HG03039 (cell line): Measurements from ENCODE around the gene AGRP.

ENCODE experiments used
- ATAC-seq: cut with Tn5 transposase; IDR thresholded peaks from one replicate; pipeline ENCODE4 v1.9.1; 2021; ENCODE audit warnings: mild to moderate bottlenecking, moderate library complexity; ENCODE audit not compliant: unreplicated experiment

Gene AGRP

GRCh38 chr16:67463691-67464090 is 19.7 kb downstream of the AGRP start:
- no peak for ATAC-seq

GRCh38 chr16:67463059-67463458 is 20.3 kb downstream of the AGRP start:
- ATAC-seq: no peak

- no peak for ATAC-seq
These were observed 21.1 kb downstream of the AGRP start for GRCh38 chr16:67462279-67462655.

- ATAC-seq: no peak
These were observed 21.6 kb downstream of the AGRP start for GRCh38 chr16:67461600-67462278.

DNA sequence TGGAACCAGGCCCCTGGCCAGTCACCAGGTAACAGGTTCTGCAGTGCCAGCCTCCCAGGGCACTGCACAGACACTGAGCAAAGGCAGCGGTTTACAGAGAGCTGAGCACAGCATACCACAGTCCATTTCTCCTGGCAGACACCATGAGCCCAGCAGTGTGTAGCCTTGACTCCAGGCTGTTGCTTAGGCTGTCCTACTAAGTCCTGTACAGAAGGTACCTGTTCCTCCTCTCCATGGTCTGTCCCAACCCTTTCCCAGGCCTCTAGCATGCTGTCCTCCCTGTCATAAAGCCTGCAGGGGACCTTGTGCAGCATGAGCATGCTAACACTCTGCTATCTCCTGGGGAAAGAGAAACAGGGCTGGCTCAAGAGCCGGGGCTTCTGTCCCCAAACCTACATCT is 22.4 kb downstream of the AGRP start:
- ATAC-seq: no peak

GRCh38 chr16:67460168-67460567 is 23.2 kb downstream of the AGRP start:
- no peak for ATAC-seq

DNA sequence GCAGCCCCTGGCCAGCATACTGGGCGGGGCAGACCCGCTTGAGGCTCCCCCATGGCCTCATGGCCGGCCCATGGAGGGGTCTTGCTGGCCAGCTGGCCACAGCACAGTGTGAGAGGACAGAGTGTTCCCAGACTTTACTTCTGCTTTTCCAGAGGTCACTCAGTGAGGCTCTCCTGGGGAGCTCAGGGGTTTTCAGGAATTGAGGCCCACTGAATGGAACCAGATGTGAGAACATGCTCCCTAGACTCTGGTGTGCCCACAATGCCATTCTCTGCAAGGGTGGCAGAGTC is 23.5 kb downstream of the AGRP start:
- ATAC-seq: no peak

DNA sequence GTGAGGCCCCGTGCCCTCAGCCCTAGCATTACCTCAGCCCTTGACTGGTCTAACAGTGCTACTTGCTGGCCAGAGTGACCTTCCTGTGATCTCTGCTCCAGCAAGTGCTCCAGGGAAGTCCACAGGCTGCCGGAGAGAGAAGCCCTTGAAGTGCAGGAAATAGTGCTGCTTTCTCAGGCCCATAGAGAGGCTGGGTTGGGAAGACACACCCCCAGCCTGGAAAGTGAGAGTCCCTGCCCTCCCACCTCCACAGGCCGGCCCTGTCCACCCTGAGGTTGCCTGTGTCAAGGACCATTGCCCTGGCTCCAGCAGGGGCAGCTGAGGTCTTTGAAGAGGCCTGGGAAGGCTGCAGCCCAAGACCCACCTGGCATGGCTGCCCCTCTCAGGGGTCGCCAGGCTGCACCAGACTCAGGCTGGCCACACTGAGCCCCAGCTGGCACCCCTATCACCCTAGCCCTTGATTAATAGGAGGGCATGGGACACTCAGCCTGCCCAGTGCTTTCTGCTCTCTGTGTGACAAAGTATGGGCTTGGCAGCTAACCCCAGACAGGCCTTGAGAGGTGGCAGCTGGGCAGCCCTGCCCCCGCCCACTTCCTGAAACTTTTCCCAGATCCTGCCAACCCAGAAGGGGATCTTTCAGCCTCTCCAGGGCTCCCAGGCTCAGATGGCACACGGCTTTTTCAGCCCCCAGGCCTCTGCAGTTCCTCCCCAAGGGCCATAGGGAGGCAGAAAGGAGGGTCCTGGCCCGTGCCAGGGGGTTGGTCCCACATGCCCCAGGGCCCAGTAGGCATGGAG is 24.1 kb downstream of the AGRP start:
- ATAC-seq: no peak

DNA sequence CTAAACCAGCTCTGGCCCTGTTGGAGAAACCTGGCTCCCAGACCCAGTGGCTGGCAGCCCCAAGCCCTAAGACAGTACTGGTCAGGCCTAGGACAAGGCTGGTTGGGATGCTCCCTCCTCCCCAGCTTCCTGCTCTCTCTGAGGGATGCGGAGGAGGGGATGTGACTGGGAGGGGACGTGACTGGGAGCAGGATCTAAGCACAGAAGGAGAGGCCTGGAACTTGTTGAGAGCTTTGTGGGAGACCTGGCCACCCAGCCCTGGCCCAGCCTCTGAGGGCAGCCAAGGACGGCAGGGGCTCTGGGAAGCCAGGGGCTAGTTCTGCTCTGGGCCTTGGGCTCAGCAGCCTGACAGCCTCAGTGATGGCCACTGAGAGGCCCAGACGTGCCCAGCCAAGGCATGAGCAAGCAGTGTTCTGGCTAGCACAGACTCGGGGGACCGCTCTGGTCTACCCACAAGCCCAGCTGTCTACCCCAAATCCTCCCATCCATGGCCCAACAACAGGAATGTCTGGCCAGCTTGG is 25.2 kb downstream of the AGRP start:
- ATAC-seq: no peak

DNA sequence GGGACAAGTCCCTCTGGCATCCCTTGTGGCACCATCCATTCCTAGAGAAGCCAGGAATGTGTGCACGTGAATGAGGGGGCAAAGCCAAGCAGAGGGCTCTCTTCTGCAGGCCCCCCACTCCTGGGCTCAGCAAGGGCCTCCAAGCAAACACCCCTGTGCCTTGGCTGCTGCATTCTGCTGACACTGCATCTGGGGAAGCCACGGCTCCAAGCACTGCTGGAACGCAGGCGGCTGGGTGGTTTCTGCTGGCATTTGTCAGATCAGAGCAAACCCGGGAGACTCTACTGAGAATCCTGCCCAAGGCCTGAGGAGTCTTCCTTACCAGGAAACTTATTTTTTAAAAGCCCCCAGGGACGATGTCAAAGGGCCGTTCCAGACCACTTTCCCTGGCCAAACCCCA is 25.7 kb downstream of the AGRP start:
- ATAC-seq: no peak

DNA sequence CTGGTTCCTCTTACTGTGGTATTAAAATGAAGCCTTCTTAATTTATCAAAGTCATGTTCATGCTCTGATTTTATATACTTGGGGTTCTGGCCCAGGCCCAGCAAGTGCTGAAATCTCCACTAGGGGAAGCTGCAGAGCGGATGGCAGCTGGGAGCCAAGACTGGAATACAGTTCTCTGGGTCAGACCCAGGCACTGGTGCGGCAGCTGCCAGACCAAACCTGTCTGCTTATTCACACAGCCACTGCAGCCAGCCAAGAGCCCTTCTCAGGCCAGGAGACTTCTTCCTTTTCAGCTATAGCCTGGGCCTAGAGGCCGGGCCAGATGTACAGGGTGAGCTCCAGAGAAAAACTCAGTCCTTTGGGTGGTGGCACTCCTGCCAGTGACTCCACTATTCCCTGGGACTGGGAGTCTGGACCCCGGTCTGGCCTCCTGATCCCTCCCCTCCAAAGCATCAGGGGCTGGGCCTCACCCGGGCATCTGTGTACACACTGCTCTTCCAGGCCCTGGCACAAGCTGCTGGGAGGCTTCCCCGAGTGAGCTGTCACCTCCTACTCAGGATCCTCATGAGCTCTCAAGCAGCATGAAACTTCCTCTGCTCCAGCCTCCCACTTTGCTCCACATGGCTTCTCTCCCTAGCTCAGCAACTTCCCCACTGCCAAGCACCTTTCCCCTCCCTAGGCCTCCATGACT is 26.8 kb downstream of the AGRP start:
- ATAC-seq: no peak

DNA sequence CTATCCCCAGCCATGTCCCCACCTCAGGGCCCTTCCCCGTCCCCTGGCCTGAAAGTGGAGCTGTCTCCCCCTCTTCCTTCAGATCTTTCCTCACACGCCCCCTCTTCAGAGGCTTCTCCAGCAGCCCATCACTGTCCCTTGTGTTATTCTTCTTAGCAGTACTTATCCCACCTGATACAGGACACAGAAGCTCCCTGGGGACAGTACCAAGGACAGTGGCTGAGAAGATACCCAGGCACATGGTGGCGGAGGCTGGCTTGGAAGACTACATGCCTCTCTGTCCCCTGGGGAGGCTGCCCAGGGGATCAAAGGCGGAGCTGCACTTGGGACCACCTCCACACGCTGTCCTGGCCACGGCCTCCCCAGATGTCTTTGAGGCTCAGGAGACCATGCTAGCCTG is 28.5 kb downstream of the AGRP start:
- ATAC-seq: no peak

GRCh38 chr16:67454104-67454503 is 29.2 kb downstream of the AGRP start:
- ATAC-seq: no peak

DNA sequence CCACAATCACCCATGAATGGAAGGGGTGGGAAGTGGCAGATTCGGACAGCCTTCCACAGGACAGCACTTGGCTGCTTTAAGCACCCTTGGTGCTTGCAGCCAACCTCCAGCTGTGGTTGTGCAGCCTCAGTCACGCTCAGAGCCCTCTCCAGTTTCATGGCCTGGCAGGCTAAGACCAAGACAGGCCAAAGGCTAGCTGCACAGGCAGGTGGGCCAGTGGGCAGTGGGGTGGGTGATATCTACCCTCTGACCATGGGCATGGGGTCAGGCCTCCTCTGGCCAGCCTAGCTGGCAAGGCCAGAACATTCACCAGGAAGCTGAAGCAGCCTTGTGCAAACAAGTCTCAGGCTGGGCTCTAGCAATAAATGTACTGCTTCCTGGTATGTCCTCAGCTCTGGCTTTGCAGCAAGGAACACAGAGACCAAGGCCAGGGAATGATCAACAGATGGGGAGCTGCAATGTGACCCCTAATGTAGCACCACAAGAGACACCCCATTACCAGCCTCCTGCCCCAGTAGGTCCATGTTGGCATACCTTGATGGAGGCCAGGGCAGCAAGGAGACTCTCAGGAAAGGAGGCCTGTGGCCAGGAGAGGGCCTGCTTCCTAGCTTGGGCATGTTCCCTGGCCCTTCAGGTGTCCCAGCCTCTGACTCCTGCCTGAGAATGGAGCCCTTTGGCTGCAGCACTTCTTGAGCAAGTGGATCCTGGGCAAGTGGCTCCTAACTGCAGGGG is 31.5 kb downstream of the AGRP start:
- no peak for ATAC-seq

DNA sequence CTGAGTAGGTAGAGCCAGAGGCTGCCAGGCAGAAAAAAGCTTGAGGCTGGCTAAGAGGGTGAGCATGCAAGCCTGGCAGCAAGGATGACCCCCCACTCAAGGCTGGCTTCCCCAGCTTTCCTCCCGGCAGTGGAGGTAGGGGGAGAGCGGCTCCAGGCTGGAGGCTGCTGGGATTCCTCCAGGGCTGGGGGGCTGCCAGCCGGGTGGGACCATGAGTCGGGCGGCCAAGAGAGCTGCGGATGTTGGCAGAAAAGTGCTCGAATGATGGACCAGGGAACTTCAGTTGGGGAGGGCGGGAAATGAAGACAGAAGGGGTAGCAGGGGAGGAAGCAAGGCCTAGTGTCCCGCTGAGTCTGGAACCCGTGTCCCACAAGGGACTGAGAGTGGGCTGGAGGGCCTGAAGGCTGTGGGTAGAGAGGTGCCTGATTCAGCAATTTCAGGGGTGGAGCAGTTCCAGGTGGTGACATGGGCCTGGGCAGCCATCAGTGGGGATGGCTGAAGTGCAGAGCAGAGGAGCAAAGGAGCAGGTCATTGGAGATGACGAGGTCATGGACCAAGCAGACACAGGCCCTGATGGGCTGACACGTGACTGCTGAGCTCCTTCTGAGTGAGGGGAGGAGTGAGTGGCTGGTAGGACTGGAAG is 32.2 kb downstream of the AGRP start:
- no peak for ATAC-seq

- ATAC-seq: no peak
These were observed 33.6 kb downstream of the AGRP start for GRCh38 chr16:67449739-67450138.

- ATAC-seq: no peak
These were observed 34.0 kb downstream of the AGRP start for GRCh38 chr16:67449336-67449735.

- ATAC-seq: no peak
These were observed 34.8 kb downstream of the AGRP start for GRCh38 chr16:67448580-67448979.

DNA sequence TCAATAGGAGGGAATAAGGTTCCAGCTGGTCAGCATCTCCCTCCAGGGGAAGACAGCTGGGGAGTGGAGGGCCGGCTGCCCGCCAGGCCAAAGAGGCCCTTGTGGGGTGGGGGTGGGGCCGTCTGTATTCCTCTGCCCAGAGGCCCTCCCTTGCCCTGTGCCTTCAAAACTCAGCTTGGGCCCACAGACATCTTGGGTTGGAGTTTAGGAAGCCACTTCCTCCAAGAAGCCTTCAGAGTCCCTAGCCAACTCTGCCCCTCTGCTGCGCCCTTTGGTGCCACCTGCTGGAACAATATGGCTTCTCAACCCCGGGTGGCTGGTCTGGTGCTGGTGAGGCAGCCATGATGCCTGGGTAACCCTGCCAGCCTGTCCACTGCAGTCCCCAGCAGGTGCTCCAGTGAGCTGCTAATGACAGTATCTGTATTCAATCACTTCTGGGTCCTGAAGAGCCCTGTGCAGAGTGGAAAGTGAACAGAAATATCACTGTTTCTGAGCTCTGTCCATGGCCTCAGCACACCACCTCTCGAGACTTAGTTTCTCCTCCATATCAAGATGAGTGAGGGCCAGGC is 35.8 kb downstream of the AGRP start:
- ATAC-seq: no peak

DNA sequence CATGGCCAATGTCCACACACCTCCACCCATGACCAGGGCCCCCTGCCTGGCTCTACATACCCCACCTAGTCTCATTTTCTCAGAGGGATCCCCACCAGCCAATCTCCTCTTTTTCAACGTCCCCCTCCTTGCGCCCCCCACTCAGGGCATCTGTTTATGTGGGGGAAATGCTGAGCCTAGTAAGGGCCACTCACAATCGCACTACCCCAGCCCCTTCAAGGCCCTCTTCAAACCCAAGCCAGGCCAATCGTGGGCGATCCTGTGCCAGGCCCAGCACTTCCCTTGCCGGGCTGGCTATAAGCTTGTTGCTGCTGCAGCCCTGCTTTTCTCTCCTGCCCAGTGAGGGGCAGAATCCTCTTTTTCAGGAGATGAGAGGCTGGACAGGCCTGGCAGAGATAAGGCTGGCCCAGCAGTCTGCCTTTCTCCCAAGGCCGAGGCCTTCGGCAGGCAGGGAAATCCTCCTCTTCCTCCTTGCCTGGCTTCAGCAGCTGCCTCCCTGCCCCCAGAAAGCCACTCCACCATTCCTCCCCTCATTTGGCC is 36.3 kb downstream of the AGRP start:
- ATAC-seq: no peak
